ENCODE data around the gene ELAVL2. TPM values are rescaled to one million over a fixed set of nuclear protein-coding genes. Genes with fewer than 3 reads are reported as not detected.

The ELAVL2 gene
- total RNA-seq, 1 donor from 2014 or later, result 31.3 TPM

GRCh38 chr9:23814243-23814642 lies 11.8 kb downstream of the ELAVL2 start:
- H3K27me3 Mint-ChIP-seq (ENCODE audit: low read depth), result peaks cover 15% of the 10 kb centered on the region
- peaks cover 6% of the 10 kb centered on the region for H3K4me1 Mint-ChIP-seq
- DNase-seq (ENCODE audit: low read depth, low spot score), result no peak
- no peak overlapping the region for H3K4me3 Mint-ChIP-seq
- TF ChIP-seq CTCF (conservative IDR thresholded peaks at IDR 0.05), result no peak
- no peaks in the 10 kb centered on the region for H3K9me3 Mint-ChIP-seq
- no peaks in the 10 kb centered on the region for H3K36me3 Mint-ChIP-seq (ENCODE audit: low read depth)
- H3K27ac Mint-ChIP-seq (ENCODE audit: unreplicated experiment), result no peak overlapping the region

GRCh38 chr9:23812673-23813072 lies 13.4 kb downstream of the ELAVL2 start:
- no peak for TF ChIP-seq CTCF (conservative IDR thresholded peaks at IDR 0.05)
- DNase-seq (ENCODE audit: low read depth, low spot score), result no peak
- Mint-ChIP-seq H3K4me3 (no peak overlapping the region), H3K27me3 (ENCODE audit: low read depth) (no peaks in the 10 kb centered on the region), H3K9me3 (no peaks in the 10 kb centered on the region), H3K36me3 (ENCODE audit: low read depth) (no peaks in the 10 kb centered on the region), H3K27ac (ENCODE audit: unreplicated experiment) (no peak overlapping the region), H3K4me1 (no peaks in the 10 kb centered on the region)

- Mint-ChIP-seq H3K27me3 (ENCODE audit: low read depth) (no peaks in the 10 kb centered on the region), H3K9me3 (no peaks in the 10 kb centered on the region), H3K27ac (ENCODE audit: unreplicated experiment) (no peak overlapping the region), H3K4me3 (no peak overlapping the region), H3K4me1 (no peaks in the 10 kb centered on the region), H3K36me3 (ENCODE audit: low read depth) (no peaks in the 10 kb centered on the region)
- DNase-seq (ENCODE audit: low read depth, low spot score), result no peak
- TF ChIP-seq CTCF (conservative IDR thresholded peaks at IDR 0.05), result no peak
Measured at GRCh38 chr9:23811633-23812032, 14.4 kb downstream of the ELAVL2 start.

- peaks cover 6% of the 10 kb centered on the region for H3K4me1 Mint-ChIP-seq
- H3K27ac Mint-ChIP-seq (ENCODE audit: unreplicated experiment), result no peak overlapping the region
- no peak for DNase-seq (ENCODE audit: low read depth, low spot score)
- no peaks in the 10 kb centered on the region for H3K9me3 Mint-ChIP-seq
- TF ChIP-seq CTCF (conservative IDR thresholded peaks at IDR 0.05), result no peak
- no peaks in the 10 kb centered on the region for H3K36me3 Mint-ChIP-seq (ENCODE audit: low read depth)
- H3K27me3 Mint-ChIP-seq (ENCODE audit: low read depth), result no peaks in the 10 kb centered on the region
- H3K4me3 Mint-ChIP-seq, result no peak overlapping the region
Measured at GRCh38 chr9:23803216-23803615, 22.8 kb downstream of the ELAVL2 start.

GRCh38 chr9:23801523-23801922 lies 24.5 kb downstream of the ELAVL2 start:
- H3K27me3 Mint-ChIP-seq (ENCODE audit: low read depth), result no peaks in the 10 kb centered on the region
- DNase-seq (ENCODE audit: low read depth, low spot score), result no peak
- H3K36me3 Mint-ChIP-seq (ENCODE audit: low read depth), result peaks cover 2% of the 10 kb centered on the region
- no peaks in the 10 kb centered on the region for H3K9me3 Mint-ChIP-seq
- no peak overlapping the region for H3K4me3 Mint-ChIP-seq
- TF ChIP-seq CTCF (conservative IDR thresholded peaks at IDR 0.05), result no peak
- H3K4me1 Mint-ChIP-seq, result peaks cover 6% of the 10 kb centered on the region
- H3K27ac Mint-ChIP-seq (ENCODE audit: unreplicated experiment), result no peak overlapping the region

- H3K9me3 Mint-ChIP-seq, result no peaks in the 10 kb centered on the region
- no peak overlapping the region for H3K27ac Mint-ChIP-seq (ENCODE audit: unreplicated experiment)
- no peaks in the 10 kb centered on the region for H3K27me3 Mint-ChIP-seq (ENCODE audit: low read depth)
- no peak overlapping the region for H3K4me3 Mint-ChIP-seq
- peaks cover 10% of the 10 kb centered on the region for H3K4me1 Mint-ChIP-seq
- no peak for TF ChIP-seq CTCF (conservative IDR thresholded peaks at IDR 0.05)
- peaks cover 2% of the 10 kb centered on the region for H3K36me3 Mint-ChIP-seq (ENCODE audit: low read depth)
- DNase-seq (ENCODE audit: low read depth, low spot score), result no peak
Measured at GRCh38 chr9:23799521-23799920, 26.5 kb downstream of the ELAVL2 start.

Data from neural crest cell (in vitro differentiated cells).